PC-3 (cell line): ENCODE measurements around the gene SLC6A9.

Experiments
- EZH2 ChIP-seq: fragments of 300-600 bp; sonication (generic); IDR thresholded peaks from one replicate; pipeline ENCODE4 v1.6.1; 2017; ENCODE audit warnings: antibody characterized with exemption, mild to moderate bottlenecking, low read length; ENCODE audit not compliant: unreplicated experiment
- TF ChIP-seq, protein P1 (sequence below): fragments of 300-600 bp; sonication (generic); conservative IDR thresholded peaks from 2 replicates; pipeline ENCODE4 v1.5.1; 2017; ENCODE audit warnings: antibody characterized with exemption, low read depth, mild to moderate bottlenecking, low read length

DNA sequence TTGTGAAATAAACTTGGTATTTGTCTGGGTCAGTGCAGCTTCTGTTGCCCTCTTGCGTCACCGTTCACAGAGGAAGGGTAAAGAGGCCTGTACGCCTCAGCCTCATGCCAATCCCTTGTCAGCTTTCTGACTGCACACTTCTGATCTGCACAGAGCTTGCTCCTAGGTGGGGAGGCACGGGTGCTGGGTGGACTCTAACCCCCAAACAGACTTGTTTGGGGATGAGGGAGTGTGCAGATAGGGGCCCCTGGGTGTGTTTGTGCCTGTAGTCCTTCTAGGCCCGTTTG, 53.1 kb downstream of the SLC6A9 start:
- TF ChIP-seq, protein P1, sequence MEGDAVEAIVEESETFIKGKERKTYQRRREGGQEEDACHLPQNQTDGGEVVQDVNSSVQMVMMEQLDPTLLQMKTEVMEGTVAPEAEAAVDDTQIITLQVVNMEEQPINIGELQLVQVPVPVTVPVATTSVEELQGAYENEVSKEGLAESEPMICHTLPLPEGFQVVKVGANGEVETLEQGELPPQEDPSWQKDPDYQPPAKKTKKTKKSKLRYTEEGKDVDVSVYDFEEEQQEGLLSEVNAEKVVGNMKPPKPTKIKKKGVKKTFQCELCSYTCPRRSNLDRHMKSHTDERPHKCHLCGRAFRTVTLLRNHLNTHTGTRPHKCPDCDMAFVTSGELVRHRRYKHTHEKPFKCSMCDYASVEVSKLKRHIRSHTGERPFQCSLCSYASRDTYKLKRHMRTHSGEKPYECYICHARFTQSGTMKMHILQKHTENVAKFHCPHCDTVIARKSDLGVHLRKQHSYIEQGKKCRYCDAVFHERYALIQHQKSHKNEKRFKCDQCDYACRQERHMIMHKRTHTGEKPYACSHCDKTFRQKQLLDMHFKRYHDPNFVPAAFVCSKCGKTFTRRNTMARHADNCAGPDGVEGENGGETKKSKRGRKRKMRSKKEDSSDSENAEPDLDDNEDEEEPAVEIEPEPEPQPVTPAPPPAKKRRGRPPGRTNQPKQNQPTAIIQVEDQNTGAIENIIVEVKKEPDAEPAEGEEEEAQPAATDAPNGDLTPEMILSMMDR, result no peak
- no peak for TF ChIP-seq EZH2
